ENCODE results near the gene PLXNA1.

The PLXNA1 gene

GRCh38 chr3:126954141-126954842 lies 28.6 kb upstream of the PLXNA1 start:
- no peak for DNase-seq

DNA sequence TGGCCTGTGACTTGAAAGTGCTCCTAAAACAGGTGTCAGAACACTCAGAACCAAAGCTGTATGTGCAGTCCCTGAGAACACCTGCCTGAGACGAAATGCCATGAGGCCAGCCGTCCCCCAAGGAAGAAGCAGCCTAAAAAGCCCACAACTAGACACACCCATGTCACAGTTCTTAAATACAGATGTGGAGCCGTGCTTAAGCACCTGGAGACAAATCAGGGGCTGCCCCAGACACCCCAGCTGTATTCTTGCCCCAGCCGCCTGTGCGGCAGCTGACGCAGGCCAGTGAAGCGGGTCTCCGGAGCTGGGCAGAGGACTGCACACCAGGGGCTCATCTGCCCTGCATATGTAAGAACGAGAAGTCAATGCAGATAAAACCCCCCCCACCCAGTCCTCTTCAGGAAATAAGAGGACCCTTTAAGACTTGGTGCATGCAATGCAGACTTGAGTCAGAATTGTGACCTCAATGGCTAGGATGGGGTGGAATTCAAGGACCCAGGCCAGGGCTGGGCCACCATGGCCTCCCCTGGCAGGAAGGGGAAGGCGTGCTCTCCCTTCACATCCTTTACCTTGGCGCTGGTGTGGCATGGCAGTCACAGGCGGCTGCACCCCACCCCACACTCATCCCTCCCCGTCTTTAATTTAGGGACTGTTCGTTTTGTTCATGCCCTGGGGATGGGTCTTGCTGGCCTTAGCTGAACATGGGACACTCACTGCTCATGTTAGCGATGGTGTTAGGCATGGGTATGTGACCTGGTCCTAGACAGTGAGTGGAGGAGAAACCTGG lies 27.7 kb upstream of the PLXNA1 start:
- no peak for DNase-seq

GRCh38 chr3:126956361-126956760 lies 26.6 kb upstream of the PLXNA1 start:
- no peak for DNase-seq

DNA sequence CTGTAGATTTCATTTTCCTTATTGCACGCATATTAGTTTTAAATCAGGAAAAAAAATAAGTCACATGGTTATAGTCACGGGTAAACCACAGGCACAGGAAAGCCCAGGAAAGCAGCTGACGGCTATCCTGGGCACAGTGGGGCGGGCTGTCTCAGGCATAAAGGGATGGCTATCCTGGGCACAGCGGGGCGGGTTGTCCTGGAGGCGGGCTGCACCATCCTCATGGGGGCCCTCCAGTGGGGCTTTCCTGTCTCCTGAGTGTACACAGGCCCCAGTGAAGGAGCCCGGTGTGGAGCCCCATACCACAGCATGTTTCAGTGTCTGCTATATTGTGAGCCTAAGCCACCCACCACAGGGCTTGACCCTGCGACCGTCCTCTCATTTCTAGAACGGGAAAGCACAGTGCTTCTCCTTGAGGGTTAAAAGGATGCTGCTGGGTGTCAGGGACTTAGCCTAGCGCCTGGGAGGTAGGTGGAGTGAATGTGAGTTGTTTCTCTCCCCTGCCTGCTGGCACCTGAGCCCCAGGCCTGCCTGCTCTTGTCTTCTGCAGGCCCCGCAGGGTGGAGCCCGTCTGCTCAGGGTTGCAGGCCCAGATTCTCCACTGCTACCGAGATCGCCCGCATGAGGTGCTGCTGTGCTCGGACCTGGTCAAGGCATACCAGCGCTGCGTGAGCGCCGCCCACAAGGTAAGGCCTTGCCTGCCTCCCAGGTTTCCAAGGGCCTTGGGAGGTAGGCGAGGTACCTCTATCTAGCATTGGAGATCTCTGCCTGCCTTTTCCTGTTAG lies 25.9 kb upstream of the PLXNA1 start:
- no peak for DNase-seq

GRCh38 chr3:126957776-126958637 lies 24.9 kb upstream of the PLXNA1 start:
- no peak for DNase-seq

DNA sequence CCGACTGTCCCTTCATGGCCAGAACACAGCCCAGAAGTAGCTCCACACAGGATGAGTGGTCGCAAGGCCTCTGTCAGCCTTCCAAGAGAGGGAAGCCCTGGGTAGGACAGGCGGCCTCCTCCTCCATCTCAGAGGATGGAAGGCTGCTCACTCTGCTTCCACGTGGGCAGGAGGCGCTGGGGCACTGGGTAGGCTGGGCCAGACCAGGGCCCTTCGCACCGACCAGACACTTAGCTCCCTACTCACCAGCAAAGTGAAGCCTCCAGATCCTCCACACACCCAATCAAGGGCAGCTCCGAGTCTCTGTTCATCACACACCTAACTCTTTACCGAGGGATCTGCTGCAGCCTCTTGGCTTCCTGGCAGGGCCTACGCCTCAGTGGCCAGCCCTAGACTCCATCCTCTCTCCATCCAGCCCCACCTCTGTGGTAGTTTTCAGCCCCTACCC lies 24.3 kb upstream of the PLXNA1 start:
- no peak for DNase-seq

DNA sequence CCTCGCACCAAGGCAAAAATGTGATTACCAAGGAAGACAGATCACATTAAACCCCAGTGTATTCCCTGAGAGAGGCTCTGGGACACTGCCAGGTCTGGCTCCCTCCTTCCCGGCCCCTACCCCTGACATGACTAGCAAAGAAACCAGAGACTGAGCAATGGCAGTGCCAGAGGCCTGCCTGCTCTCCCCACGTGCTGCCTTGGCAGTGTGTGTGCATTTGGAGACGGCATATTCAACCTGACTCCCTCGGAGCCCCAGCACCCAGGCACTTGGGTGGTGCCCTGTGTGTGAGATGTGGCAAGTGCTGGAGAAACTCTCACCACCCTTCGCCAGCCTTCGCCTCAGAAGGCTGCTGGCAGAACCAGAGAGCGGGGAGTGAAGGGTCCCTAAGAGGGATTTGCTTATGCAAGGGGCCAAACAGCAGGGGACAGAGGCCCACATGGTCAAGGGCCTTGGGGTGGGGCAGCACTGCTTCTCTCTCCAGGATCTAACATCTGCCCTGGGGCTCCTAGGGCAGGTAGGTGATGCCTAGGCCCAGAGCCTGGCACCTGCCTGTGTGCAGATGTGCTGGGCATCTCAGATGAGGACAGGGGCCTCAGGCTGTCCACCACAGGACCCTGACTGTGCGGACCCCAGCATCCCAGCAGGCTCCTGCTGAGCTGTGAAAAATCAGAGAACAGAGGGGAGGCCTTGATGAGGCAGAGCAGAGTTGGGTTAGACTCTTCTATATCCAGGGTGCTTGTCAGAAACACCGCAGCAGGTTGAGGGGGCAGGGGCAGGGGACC lies 23.6 kb upstream of the PLXNA1 start:
- DNase-seq, result no peak

GRCh38 chr3:126959921-126960603 lies 22.9 kb upstream of the PLXNA1 start:
- DNase-seq, result no peak

GRCh38 chr3:126960604-126960995 lies 22.3 kb upstream of the PLXNA1 start:
- DNase-seq, result no peak

GRCh38 chr3:126961191-126961790 lies 21.6 kb upstream of the PLXNA1 start:
- peak; percentile 78 for DNase-seq

- peak; percentile 40 for DNase-seq
Measured at GRCh38 chr3:126961791-126962461, 21.0 kb upstream of the PLXNA1 start.

GRCh38 chr3:126962756-126963155 lies 20.2 kb upstream of the PLXNA1 start:
- no peak for DNase-seq

DNA sequence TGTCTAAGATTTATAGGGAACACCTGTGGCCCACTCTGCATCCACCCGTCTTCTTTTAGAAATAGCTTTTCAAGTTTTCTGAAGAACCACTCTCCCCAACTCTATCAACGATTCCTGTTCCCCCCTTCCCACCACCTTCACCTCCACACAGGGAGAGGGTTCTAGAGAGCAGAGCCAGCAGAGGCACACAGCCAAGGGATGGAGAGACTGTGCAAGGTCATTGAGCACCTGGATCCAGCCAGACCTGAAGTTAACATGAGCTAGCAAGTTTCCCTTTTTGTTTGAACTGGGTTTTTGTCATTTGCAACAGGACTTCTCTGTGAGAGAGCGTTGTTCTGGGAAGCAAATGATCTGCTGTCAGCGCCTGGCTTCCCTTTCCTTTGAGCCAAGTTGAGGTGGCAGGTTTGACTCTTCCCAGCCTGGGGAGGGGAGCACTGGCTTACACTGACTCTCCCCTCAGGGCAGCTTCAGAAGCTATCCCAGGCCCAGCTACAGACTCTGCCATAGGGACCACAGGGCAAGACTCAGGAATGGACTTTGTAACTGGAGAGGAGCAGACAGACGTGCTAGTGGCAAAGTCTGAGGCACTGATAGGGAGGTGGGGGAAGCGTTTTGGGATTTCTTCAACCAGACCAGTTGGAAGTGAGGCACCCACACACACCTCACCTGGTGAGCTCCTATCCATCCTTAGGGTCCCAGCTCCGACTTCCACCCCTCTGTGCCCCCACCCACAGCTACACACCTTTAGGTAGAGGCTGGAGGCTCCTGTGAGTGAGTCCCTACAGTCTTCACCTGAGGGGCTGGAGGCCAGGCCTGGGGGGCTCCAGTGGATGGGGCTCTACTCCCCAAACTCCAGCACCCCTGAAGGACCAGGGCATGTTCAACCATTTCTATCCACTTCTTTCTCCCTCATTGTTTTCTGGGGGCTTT lies 19.4 kb upstream of the PLXNA1 start:
- no peak for DNase-seq

GRCh38 chr3:126964261-126964660 lies 18.7 kb upstream of the PLXNA1 start:
- DNase-seq, result no peak

- no peak for DNase-seq
Measured at GRCh38 chr3:126964950-126965349, 18.0 kb upstream of the PLXNA1 start.

GRCh38 chr3:126965526-126966080 lies 17.3 kb upstream of the PLXNA1 start:
- no peak for DNase-seq

DNA sequence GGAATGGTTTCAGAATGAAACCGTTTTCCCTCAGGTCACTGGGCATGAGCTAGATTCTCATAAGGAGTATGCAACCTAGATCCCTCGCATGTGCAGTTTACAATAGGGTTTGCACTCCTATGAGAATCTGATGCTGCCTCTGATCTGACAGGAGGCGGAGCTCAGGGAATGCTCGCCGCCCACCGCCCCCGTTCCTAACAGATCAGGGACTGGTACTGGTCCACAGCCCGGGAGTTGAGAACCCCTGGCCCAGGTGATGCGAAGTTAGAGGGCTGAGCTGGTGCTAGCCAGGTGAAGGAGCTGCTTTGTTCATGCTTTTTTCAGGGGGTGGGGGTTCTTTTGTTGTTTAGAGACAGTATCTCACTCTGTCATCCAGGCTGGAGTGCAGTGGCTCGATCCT lies 15.5 kb upstream of the PLXNA1 start:
- DNase-seq, result no peak

All from femur (tissue), 1 donor.